HepG2 (cell line): Measurements from ENCODE around the gene RYR2.

ENCODE experiments used
- BCL3 ChIP-seq: sonication (generic); formaldehyde crosslinking; IDR thresholded peaks from 2 replicates; pipeline ENCODE4 v1.5.1; 2020; ENCODE audit warnings: mild to moderate bottlenecking, missing genetic modification reagents, moderate library complexity
- CTCF ChIP-seq: sonication (generic); formaldehyde crosslinking; IDR thresholded peaks from 2 replicates; pipeline ENCODE4 v1.5.0; 2020; ENCODE audit warnings: mild to moderate bottlenecking, missing genetic modification reagents, moderate library complexity
- NFIC ChIP-seq: IDR thresholded peaks from 2 replicates; pipeline ENCODE4 v1.6.1; 2012; ENCODE audit warnings: mild to moderate bottlenecking, low read length, inconsistent platforms
- PBX3 ChIP-seq: sonication (generic); formaldehyde crosslinking; IDR thresholded peaks from 2 replicates; pipeline ENCODE4 v1.8.1; 2023; ENCODE audit warnings: missing genetic modification reagents, inconsistent platforms, borderline replicate concordance

DNA sequence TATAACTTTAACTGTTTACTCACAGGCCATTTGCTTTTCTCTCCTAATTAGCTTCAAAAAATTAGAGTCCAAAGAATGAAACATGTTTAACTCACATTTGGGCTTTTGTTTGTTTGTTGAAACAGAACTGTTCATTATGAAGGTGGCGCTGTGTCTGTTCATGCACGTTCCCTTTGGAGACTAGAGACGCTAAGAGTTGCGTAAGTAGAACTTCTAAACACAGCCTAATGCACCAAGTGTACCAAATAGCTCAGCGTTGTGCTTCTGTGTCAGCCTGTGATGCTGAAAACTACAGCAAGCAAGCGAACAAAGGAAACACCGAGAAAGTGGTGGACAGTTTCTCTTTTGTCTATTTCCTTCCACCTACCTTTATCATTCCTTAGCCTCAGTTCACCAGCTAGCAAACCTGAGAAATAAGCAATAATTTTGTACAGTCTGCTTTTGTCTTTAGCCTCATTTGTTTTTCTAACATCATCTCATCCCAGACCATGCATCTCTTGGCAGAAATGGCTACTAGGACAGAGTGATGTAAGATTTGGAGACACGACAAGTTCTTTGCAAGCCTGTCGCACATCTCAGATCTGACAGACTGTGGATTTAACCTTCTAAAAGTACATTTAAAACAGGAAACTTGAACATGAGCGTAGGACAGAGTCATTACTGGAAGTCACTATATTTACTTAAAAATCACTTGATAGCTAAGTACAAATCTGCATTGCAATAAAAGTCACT is 375.1 kb downstream of the RYR2 start:
- TF ChIP-seq BCL3 (CRISPR knock-in tag) (no peak), CTCF (CRISPR knock-in tag) (no peak), PBX3 (CRISPR knock-in tag) (no peak), NFIC (no peak)
